ENCODE data around the gene IFNA10.
"Not testable (repeated sequence)": the region's sequence is repeated elsewhere in the genome, so short reads cannot be mapped to it uniquely, and the experiment has no call there.

Gene IFNA10

GRCh38 chr9:21187487-21187886 lies 19.5 kb downstream of the IFNA10 start, which contains the start of gene IFNA4:
IFNA4 (minus strand) TSS chr9:21187587; CDS start chr9:21187531, 56 bp downstream.
- DNase-seq, result not testable (repeated sequence)

- DNase-seq, result peak; percentile 2
Observed at GRCh38 chr9:21182810-21183736, 23.9 kb downstream of the IFNA10 start.

- DNase-seq, result no peak
Observed at GRCh38 chr9:21174671-21175070, 32.3 kb downstream of the IFNA10 start.

- DNase-seq, result no peak
Observed at GRCh38 chr9:21172156-21172555, 34.8 kb downstream of the IFNA10 start.

- no peak for DNase-seq
Observed at GRCh38 chr9:21171351-21171750, 35.6 kb downstream of the IFNA10 start.

- DNase-seq, result not testable (repeated sequence)
Observed at GRCh38 chr9:21166560-21166959, 40.4 kb downstream of the IFNA10 start, which contains the start of gene IFNA21. IFNA21 (minus strand) TSS chr9:21166660; CDS start chr9:21166612, 48 bp downstream.

- no peak for DNase-seq
Observed at GRCh38 chr9:21165516-21165915, 41.4 kb downstream of the IFNA10 start.

GRCh38 chr9:21160178-21160577 lies 46.8 kb downstream of the IFNA10 start:
- DNase-seq, result peak; percentile 14
